Gastroesophageal sphincter (tissue), 3 donors: ENCODE measurements around the gene NKD2.

ENCODE experiments used
- EP300 ChIP-seq: sonication (generic); formaldehyde crosslinking; IDR thresholded peaks from one replicate; pipeline ENCODE4 v1.6.1; 2017; ENCODE audit warnings: antibody characterized with exemption, mild to moderate bottlenecking
- POLR2A ChIP-seq, 2 donors: fragments of 450-650 bp; IDR thresholded peaks; one replicate each; pipeline ENCODE4 v1.6.1; 2017; ENCODE audit warnings: antibody characterized with exemption in 2 of 2, mild to moderate bottlenecking in 2 of 2, moderate library complexity in 1 of 2
- TF ChIP-seq, protein P1 (sequence below), 4 experiments: fragments of 200-600 bp in 2 of 4; fragments of 450-650 bp in 2 of 4; sonication (generic) in 1 of 4; IDR thresholded peaks; one replicate each; pipeline ENCODE4 v1.5.1; 2017 to 2019; ENCODE audit warnings: antibody characterized with exemption in 4 of 4, mild to moderate bottlenecking in 2 of 4, moderate library complexity in 2 of 4

DNA sequence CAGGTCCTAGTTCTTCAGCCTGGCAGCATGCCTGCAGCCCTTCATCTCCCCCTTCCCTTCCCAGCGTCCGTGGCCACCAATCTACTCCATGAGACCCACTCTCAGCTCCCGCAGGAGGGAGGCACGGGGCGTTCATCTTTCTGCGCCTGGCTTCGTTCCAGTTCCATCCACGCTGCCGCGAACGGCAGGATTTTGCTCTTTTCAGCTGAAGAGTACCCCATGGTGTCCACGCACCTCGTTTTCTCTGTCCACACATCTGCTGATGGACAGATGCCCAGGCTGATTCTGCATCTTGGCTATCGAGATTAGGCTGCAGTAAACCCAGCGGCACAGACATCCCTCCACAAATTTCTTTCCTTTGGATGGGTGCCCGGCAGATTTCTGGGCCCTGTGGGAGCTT, 30.5 kb upstream of the NKD2 start:
- TF ChIP-seq, protein P1, sequence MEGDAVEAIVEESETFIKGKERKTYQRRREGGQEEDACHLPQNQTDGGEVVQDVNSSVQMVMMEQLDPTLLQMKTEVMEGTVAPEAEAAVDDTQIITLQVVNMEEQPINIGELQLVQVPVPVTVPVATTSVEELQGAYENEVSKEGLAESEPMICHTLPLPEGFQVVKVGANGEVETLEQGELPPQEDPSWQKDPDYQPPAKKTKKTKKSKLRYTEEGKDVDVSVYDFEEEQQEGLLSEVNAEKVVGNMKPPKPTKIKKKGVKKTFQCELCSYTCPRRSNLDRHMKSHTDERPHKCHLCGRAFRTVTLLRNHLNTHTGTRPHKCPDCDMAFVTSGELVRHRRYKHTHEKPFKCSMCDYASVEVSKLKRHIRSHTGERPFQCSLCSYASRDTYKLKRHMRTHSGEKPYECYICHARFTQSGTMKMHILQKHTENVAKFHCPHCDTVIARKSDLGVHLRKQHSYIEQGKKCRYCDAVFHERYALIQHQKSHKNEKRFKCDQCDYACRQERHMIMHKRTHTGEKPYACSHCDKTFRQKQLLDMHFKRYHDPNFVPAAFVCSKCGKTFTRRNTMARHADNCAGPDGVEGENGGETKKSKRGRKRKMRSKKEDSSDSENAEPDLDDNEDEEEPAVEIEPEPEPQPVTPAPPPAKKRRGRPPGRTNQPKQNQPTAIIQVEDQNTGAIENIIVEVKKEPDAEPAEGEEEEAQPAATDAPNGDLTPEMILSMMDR (IDR thresholded peaks at IDR 0.05) = no peak
- TF ChIP-seq POLR2A (IDR thresholded peaks at IDR 0.05) (no peak), EP300 (no peak)
